Activated CD4-positive, alpha-beta T cell treated with anti-CD3 and anti-CD28 coated beads, Interleukin-10, Interleukin-2, amounts not matched to agents 100 ng/mL and 50 ng/mL, durations not matched to agents 16 hours and 8 hours (primary cell): ENCODE data around the gene RFX3.

ENCODE experiments used
- DNase-seq: peaks from one replicate; pipeline ENCODE4 v3.0.0-alpha.2; 2020

RFX3 gene

DNA sequence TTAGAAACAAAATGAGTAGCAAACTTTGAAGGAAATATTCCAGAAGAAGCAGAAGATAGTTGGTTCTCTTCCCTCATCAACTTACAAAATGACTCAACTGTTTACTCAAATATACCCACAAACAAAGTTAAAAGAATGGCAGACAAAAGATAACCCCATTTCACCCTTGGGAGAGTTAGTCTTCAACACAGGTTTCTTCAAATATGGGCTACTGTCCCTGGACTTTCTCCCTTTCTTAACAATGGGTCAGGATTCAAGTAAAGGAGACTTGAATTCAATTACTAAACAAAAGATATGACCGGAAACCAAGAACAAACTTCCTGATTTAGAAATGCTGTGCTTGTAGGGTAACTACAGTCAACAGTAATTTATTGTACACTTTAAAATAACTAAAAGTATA, 14.2 kb downstream of the RFX3 start:
- DNase-seq = no peak

- no peak for DNase-seq
Observed at GRCh38 chr9:3510796-3511195, 15.0 kb downstream of the RFX3 start.

DNA sequence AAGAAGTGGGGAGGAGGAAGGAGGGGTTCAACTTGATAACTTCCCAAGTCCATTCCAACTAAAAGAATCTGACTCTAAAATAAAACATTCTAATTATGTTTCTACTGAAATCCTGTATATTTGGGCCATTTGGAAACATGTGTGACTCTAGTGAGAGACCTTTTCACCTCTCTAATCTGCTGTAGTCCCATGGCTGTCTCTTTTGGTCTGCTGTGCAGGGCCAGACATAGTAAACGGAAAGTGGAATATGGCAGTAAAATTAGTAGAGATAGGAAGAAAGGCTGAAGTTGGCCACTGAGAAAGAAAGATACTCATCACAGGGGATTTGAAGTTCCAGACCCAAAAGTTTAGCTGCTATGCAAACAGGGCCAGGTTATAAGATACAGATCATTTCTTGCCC, 15.9 kb downstream of the RFX3 start:
- no peak for DNase-seq

- DNase-seq = peak; percentile 17
Observed at GRCh38 chr9:3508521-3509291, 17.1 kb downstream of the RFX3 start.

GRCh38 chr9:3508078-3508431, 17.7 kb downstream of the RFX3 start:
- no peak for DNase-seq

GRCh38 chr9:3507395-3508077, 18.3 kb downstream of the RFX3 start:
- DNase-seq = no peak

GRCh38 chr9:3506164-3506563, 19.6 kb downstream of the RFX3 start:
- DNase-seq = no peak

DNA sequence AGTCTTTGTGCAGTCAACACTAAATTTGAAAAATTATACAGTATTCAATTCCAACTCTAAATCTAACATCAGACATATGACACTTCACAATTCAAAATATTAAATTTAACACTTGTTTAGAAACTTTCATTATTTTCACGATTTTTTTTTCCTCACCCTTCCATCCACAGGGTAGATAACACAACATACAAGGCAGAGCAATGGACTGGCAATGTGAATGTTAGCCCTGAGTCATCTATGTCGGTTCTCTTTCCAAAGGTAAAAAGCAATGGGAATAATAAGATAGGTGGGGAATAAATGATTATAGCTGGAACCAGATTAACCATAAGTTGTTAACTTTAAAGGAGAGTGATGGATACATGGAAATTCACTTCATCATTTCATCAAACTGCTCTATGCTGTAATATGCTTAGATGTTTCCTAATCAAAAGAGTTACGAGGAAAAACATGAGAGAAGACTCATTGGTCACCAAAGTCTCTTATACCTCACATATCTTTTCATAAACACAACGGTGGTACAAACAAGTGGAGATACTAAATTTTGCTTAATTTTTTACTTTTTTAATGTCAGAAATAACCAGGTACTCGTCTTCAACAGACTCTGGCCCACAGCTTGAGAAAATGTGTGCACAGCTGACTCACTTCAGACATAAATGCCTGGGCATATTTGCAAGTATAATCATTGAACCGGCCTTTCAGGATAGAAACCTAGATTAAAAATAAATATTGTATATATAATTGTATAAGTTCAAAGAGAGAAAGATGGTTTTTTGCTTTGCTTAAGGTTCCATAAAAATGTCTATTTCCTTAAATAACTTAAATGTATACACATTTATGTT, 23.0 kb downstream of the RFX3 start:
- DNase-seq = no peak

DNA sequence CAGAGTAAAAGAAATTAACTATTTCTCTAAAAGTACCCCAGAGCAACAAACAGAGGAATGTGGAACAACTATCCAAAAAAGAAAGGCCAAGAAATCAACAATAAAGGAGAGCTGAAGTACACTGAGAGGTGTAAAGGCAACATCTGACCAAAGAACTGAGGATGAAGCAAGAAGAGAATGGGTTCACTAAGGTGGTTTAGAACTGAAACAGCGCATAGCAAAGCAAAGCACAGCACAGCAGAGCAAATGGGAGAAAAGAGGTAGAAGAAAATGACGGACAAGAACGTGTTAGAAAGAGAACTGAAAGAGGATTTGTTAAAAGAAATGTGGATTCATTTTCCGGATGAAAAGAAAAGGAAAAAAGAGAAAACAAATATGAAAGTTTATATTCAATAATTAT, 25.8 kb downstream of the RFX3 start:
- DNase-seq = no peak

- DNase-seq = no peak
Observed at GRCh38 chr9:3498691-3499090, 27.1 kb downstream of the RFX3 start.

GRCh38 chr9:3497857-3498256, 27.9 kb downstream of the RFX3 start:
- no peak for DNase-seq

- DNase-seq = no peak
Observed at GRCh38 chr9:3497401-3497800, 28.4 kb downstream of the RFX3 start.

DNA sequence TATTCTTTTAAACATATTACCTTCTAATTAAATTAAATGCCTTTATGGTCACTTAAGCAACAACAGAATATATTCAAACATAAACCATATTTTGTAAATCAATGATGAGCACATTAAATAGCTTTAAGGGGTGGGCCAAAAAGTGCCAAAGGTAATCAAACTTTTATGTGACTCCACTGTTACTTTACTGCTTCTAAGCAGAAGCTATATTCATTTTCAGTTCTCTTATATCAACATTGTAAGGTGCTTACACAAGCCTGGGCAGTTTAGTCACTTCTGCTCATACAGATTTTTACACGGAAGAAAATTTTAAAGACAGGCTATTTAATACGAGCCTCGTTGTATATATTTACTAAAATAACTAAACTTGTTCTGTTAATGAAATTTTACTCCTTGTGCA, 29.9 kb downstream of the RFX3 start:
- no peak for DNase-seq

GRCh38 chr9:3492214-3492613, 33.6 kb downstream of the RFX3 start:
- no peak for DNase-seq

DNA sequence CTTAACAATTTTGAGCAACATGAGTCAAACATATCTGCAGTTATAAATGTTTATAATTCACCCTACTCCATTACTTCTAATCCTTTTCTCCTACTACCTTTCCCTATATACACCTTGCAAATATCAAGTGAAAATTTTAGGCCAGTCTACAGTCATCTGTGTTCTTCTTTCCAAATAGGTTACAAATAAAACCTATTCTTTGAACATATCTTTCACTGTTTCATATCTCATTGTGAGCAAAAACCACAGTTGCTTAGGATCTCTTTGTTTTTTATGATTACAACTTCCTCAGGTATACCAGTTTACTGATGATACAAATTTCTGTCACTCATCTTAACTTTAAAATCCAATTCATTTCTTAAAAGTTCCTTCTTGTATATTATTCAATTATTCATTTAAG, 34.4 kb downstream of the RFX3 start:
- DNase-seq = no peak

- DNase-seq = no peak
Observed at GRCh38 chr9:3490957-3491356, 34.8 kb downstream of the RFX3 start.

- DNase-seq = no peak
Observed at GRCh38 chr9:3482578-3482977, 43.2 kb downstream of the RFX3 start.

DNA sequence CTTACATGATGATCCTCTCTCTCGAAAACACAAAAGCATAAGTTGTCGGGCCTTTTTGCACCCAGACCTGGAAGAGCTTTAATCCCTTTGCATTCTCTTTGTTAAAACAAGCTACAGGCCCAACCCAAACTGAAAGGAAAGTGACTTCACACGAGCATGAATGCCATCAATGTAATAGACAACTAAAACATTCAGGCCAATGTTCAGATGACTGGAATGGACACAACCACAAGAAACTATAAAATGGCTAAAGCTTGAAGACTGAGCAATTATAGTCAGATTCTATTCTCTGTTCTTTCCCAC, 45.5 kb downstream of the RFX3 start:
- DNase-seq = no peak

- DNase-seq = peak; percentile 43
Observed at GRCh38 chr9:3479514-3480352, 46.1 kb downstream of the RFX3 start.

DNA sequence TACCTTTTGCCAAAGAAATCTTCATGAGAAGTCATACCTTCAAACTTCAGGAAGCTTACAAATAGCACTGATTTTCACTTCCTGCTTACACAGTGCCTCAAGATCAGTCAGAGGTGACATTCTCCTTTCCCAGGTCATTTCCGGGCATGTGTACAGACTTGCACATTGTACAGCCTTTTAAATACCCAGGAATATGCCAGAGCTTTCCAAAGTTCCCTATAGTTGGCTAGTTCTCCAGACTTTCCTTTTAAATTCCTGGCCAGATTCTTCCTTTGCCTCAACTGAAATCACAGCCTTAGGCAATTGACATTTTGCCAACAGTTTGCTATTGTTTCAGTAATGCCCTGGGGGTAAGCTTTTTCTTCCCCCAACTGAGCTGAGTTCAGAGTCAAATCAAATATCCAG, 47.2 kb downstream of the RFX3 start:
- peak; percentile 63 for DNase-seq

DNA sequence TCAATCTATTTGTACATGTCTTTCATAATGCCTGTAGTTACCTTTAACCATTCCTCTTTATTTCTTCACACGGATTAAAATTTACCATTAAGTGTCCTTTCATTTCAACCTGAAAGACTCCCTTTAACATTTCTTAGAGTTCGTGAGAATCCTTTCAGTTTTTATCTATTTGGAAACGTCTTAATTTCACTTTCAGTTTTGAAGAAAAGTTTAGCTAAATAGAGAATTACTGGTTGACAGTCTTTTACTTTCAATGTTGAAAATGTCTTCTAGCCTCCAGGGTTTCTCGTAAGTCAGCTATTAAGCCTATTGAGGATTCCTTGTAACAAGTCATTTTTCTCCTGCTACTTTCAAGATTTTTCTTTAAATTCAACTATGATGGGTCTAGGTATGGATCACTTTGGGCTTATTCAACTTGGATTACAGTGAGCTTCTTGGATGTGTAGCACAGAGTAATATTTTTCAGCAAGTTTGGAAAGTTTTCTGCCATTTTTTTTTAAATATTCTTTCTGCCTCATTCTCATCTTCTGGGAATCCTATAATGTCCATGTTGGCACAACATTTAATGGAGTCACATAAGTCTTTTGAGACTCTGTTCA, 48.5 kb downstream of the RFX3 start:
- DNase-seq = peak; percentile 58

DNA sequence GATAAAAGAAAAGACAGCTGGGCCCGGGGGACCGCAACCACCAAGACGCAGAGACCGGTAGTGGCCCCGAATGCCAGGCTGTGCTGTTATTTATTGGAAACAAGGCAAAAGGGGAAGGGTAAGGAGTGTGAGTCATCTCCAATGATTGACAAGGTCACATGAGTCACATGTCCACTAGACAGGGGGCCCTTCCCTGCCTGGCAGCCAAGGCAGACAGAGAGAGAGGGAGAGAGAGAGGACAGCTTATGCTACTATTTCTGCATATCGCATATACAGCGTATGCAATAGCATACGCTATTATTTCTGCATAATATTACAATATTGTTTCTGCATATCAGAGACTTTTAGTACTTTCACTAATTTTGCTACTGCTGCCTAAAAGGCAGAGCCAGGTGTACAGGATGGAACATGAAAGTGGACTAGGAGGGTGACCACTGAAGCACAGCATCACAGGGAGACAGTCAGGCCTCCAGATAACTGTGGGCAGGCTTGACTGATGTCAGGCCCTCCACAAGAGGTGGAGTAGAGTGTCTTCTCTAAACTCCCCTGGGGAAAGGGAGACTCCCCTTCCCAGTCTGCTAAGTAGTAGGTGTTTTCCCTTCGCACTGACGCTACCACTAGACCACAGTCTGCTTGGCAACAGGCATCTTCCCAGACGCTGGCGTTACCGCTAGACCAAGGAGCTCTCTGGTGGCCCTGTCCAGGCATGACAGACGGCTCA, 50.3 kb downstream of the RFX3 start:
- DNase-seq = peak; percentile 11
